Activated naive CD8-positive, alpha-beta T cell treated with anti-CD3 and anti-CD28 coated beads, Interleukin-2, amount 50 U/mL, for 24 hours (primary cell): ENCODE results near the gene TRIB2.

Source experiments
- ATAC-seq: fragments of 150-1000 bp; cut with Tn5 transposase; one replicate; pipeline ENCODE4 v1.10.0; 2021
- DNase-seq: peaks from one replicate; pipeline ENCODE4 v3.0.0; 2021
- H3K27ac Mint-ChIP-seq: one replicate; pipeline ENCODE4 v1.8.0; 2021; ENCODE audit warnings: mild to moderate bottlenecking, mixed read lengths
- H3K27me3 Mint-ChIP-seq: one replicate; pipeline ENCODE4 v1.8.0; 2021; ENCODE audit warnings: mixed read lengths
- H3K36me3 Mint-ChIP-seq: one replicate; pipeline ENCODE4 v1.8.0; 2021; ENCODE audit warnings: low read depth, mixed read lengths
- H3K4me1 Mint-ChIP-seq: one replicate; pipeline ENCODE4 v1.8.0; 2021; ENCODE audit warnings: mixed read lengths
- H3K4me3 Mint-ChIP-seq: one replicate; pipeline ENCODE4 v1.8.0; 2021; ENCODE audit warnings: mild to moderate bottlenecking, moderate library complexity, mixed read lengths
- H3K9me3 Mint-ChIP-seq: one replicate; pipeline ENCODE4 v1.8.0; 2021; ENCODE audit warnings: mixed read lengths

TRIB2 gene

GRCh38 chr2:12709207-12709522 lies 7.6 kb upstream of the TRIB2 start:
- peaks cover 44% of the 10 kb centered on the region for H3K4me1 Mint-ChIP-seq
- peaks cover 2% of the 10 kb centered on the region for H3K36me3 Mint-ChIP-seq
- peak; percentile 83 for ATAC-seq
- H3K27ac Mint-ChIP-seq: no peak overlapping the region
- DNase-seq: no peak
- H3K9me3 Mint-ChIP-seq: no peaks in the 10 kb centered on the region
- no peak overlapping the region for H3K4me3 Mint-ChIP-seq
- no peaks in the 10 kb centered on the region for H3K27me3 Mint-ChIP-seq

- ATAC-seq (no peak), DNase-seq (no peak)
- H3K4me1 Mint-ChIP-seq: peaks cover 38% of the 10 kb centered on the region
- no peaks in the 10 kb centered on the region for H3K27me3 Mint-ChIP-seq
- no peak overlapping the region for H3K4me3 Mint-ChIP-seq
- peaks cover 2% of the 10 kb centered on the region for H3K36me3 Mint-ChIP-seq
- no peak overlapping the region for H3K27ac Mint-ChIP-seq
- no peaks in the 10 kb centered on the region for H3K9me3 Mint-ChIP-seq
These were observed 6.4 kb upstream of the TRIB2 start for GRCh38 chr2:12710301-12710700.

- ATAC-seq: no peak
- no peak overlapping the region for H3K4me3 Mint-ChIP-seq
- peaks cover 44% of the 10 kb centered on the region for H3K4me1 Mint-ChIP-seq
- no peaks in the 10 kb centered on the region for H3K27me3 Mint-ChIP-seq
- H3K27ac Mint-ChIP-seq: no peak overlapping the region
- H3K9me3 Mint-ChIP-seq: no peaks in the 10 kb centered on the region
- H3K36me3 Mint-ChIP-seq: no peaks in the 10 kb centered on the region
- DNase-seq: no peak
These were observed 5.4 kb upstream of the TRIB2 start for GRCh38 chr2:12711339-12711738.

- no peak for ATAC-seq
- Mint-ChIP-seq H3K36me3 (no peaks in the 10 kb centered on the region), H3K4me3 (no peak overlapping the region), H3K9me3 (no peaks in the 10 kb centered on the region), H3K27ac (no peak overlapping the region), H3K4me1 (peaks cover 44% of the 10 kb centered on the region), H3K27me3 (no peaks in the 10 kb centered on the region)
- no peak for DNase-seq
These were observed 3.9 kb upstream of the TRIB2 start for GRCh38 chr2:12712881-12713280.

- Mint-ChIP-seq H3K36me3 (no peaks in the 10 kb centered on the region), H3K4me3 (no peak overlapping the region), H3K4me1 (peaks cover 40% of the 10 kb centered on the region), H3K9me3 (no peaks in the 10 kb centered on the region), H3K27me3 (peaks cover 2% of the 10 kb centered on the region), H3K27ac (no peak overlapping the region)
- no peak for ATAC-seq
- DNase-seq: no peak
These were observed 2.1 kb upstream of the TRIB2 start for GRCh38 chr2:12714391-12715221.

GRCh38 chr2:12715258-12716031 lies 1.3 kb upstream of the TRIB2 start:
- H3K9me3 Mint-ChIP-seq: no peaks in the 10 kb centered on the region
- peaks cover 40% of the 10 kb centered on the region for H3K4me1 Mint-ChIP-seq
- H3K27ac Mint-ChIP-seq: no peak overlapping the region
- peaks cover 2% of the 10 kb centered on the region for H3K27me3 Mint-ChIP-seq
- H3K4me3 Mint-ChIP-seq: peak overlapping the region; percentile 93
- no peaks in the 10 kb centered on the region for H3K36me3 Mint-ChIP-seq
- DNase-seq (no peak), ATAC-seq (no peak)

- no peaks in the 10 kb centered on the region for H3K9me3 Mint-ChIP-seq
- H3K27ac Mint-ChIP-seq: peak overlapping the region; percentile 92
- peaks cover 2% of the 10 kb centered on the region for H3K27me3 Mint-ChIP-seq
- H3K4me3 Mint-ChIP-seq: peak overlapping the region; percentile 93
- H3K4me1 Mint-ChIP-seq: peaks cover 40% of the 10 kb centered on the region
- ATAC-seq (peak; percentile 39), DNase-seq (peak; percentile 83)
- no peaks in the 10 kb centered on the region for H3K36me3 Mint-ChIP-seq
These were observed 779 bp upstream of the TRIB2 start for GRCh38 chr2:12716032-12716281.

- Mint-ChIP-seq H3K36me3 (no peaks in the 10 kb centered on the region), H3K9me3 (no peaks in the 10 kb centered on the region), H3K27ac (peak overlapping the region; percentile 68), H3K4me3 (peak overlapping the region; percentile 87), H3K27me3 (peaks cover 2% of the 10 kb centered on the region), H3K4me1 (peaks cover 53% of the 10 kb centered on the region)
- ATAC-seq (peak; percentile 33), DNase-seq (peak; percentile 62)
These were observed 667 bp downstream of the TRIB2 start for GRCh38 chr2:12717191-12718014.

- Mint-ChIP-seq H3K27me3 (peaks cover 2% of the 10 kb centered on the region), H3K36me3 (peaks cover under 1% of the 10 kb centered on the region), H3K9me3 (no peaks in the 10 kb centered on the region), H3K4me3 (peak overlapping the region; percentile 87), H3K27ac (peak overlapping the region; percentile 72), H3K4me1 (peaks cover 57% of the 10 kb centered on the region)
- DNase-seq: peak; percentile 27
- ATAC-seq: no peak
These were observed 1.4 kb downstream of the TRIB2 start for GRCh38 chr2:12718015-12718671.

GRCh38 chr2:12718711-12719399 lies 2.1 kb downstream of the TRIB2 start:
- Mint-ChIP-seq H3K4me3 (peak overlapping the region; percentile 87), H3K9me3 (no peaks in the 10 kb centered on the region), H3K27ac (peak overlapping the region; percentile 64), H3K4me1 (peaks cover 60% of the 10 kb centered on the region), H3K36me3 (peaks cover 4% of the 10 kb centered on the region), H3K27me3 (peaks cover 2% of the 10 kb centered on the region)
- ATAC-seq (no peak), DNase-seq (no peak)

- Mint-ChIP-seq H3K4me3 (peak overlapping the region; percentile 87), H3K27me3 (peaks cover 2% of the 10 kb centered on the region), H3K27ac (peak overlapping the region; percentile 64), H3K36me3 (peaks cover 4% of the 10 kb centered on the region), H3K4me1 (peaks cover 60% of the 10 kb centered on the region), H3K9me3 (no peaks in the 10 kb centered on the region)
- DNase-seq (no peak), ATAC-seq (no peak)
These were observed 2.9 kb downstream of the TRIB2 start for GRCh38 chr2:12719400-12720277.

GRCh38 chr2:12720278-12720620 lies 3.5 kb downstream of the TRIB2 start:
- ATAC-seq (no peak), DNase-seq (no peak)
- H3K36me3 Mint-ChIP-seq: peaks cover 4% of the 10 kb centered on the region
- peaks cover 2% of the 10 kb centered on the region for H3K27me3 Mint-ChIP-seq
- H3K9me3 Mint-ChIP-seq: no peaks in the 10 kb centered on the region
- peak overlapping the region; percentile 87 for H3K4me3 Mint-ChIP-seq
- no peak overlapping the region for H3K27ac Mint-ChIP-seq
- H3K4me1 Mint-ChIP-seq: peaks cover 64% of the 10 kb centered on the region

- peaks cover 9% of the 10 kb centered on the region for H3K36me3 Mint-ChIP-seq
- H3K4me1 Mint-ChIP-seq: peaks cover 64% of the 10 kb centered on the region
- H3K4me3 Mint-ChIP-seq: no peak overlapping the region
- peaks cover 2% of the 10 kb centered on the region for H3K27me3 Mint-ChIP-seq
- no peak overlapping the region for H3K27ac Mint-ChIP-seq
- ATAC-seq: no peak
- no peaks in the 10 kb centered on the region for H3K9me3 Mint-ChIP-seq
- DNase-seq: no peak
These were observed 4.1 kb downstream of the TRIB2 start for GRCh38 chr2:12720754-12721378.
